Measurements from ENCODE around the gene USP4. TPM values are rescaled to one million over a fixed set of nuclear protein-coding genes. Genes with fewer than 3 reads are reported as not detected.

Gene USP4
- total and polyA plus RNA-seq, 2 of the 8 experiments (the other 6 are each of a cell fraction or from before 2014, with no cell fraction given) = 16.0 to 27.8 TPM

- no peak overlapping the region for H4K91ac ChIP-seq (replicated peaks; ENCODE audit: insufficient read length, low read length)
- no peak overlapping the region for H2AK5ac ChIP-seq (ENCODE audit: low read depth, low read length)
- H4K8ac ChIP-seq (ENCODE audit: extremely low read depth, insufficient read depth, low read length) = no peak overlapping the region
- H3K9me3 ChIP-seq (ENCODE audit: insufficient read depth in 2 of 2, low read depth in 1 of 2, low read length in 1 of 2) = no peaks in the 10 kb centered on the region
- H4K20me1 ChIP-seq (replicated peaks in 1 of 2; ENCODE audit: control insufficient read depth in 1 of 2, insufficient read depth in 2 of 2, low read length in 2 of 2) = no peaks in the 10 kb centered on the region
- H3K36me3 ChIP-seq (ENCODE audit: control insufficient read depth in 2 of 4, insufficient read depth in 4 of 4, low read length in 3 of 4) = peaks cover 0 to 22% (median 7%) of the 10 kb centered on the region in 4 experiments; a peak in 6 of 8 replicates
- no peaks in the 10 kb centered on the region for H3K4me1 ChIP-seq (replicated peaks in 1 of 4; ENCODE audit: control insufficient read depth in 3 of 4, insufficient read depth in 4 of 4, low read length in 3 of 4)
- no peak for FAIRE-seq
- 98% methylated on average over 3 of the region's 3 CpGs; no CpG with 5 or more reads in 1 of the 2 experiments for WGBS, 2 experiments (ENCODE audit: extremely low coverage in 1 of 2, insufficient coverage in 1 of 2, insufficient read length in 1 of 2, insufficient replicate concordance in 2 of 2, low coverage in 1 of 2, low lambda C conversion rate in 2 of 2, missing lambda C conversion rate in 1 of 2)
- no peak overlapping the region for H3K9ac ChIP-seq (replicated peaks in 1 of 4; ENCODE audit: extremely low read depth in 1 of 4, low read depth in 3 of 4, low read length in 3 of 4)
- no peak overlapping the region for H2BK120ac ChIP-seq (replicated peaks; ENCODE audit: low read depth, low read length)
- H3K23ac ChIP-seq (ENCODE audit: insufficient read length) = no peak overlapping the region
- H3K79me1 ChIP-seq (ENCODE audit: low read depth, low read length) = no peaks in the 10 kb centered on the region
- no peak for DNase-seq (ENCODE audit: low read depth in 1 of 2, low spot score in 2 of 2)
- H3K27me3 ChIP-seq (replicated peaks in 1 of 4; ENCODE audit: control insufficient read depth in 3 of 4, extremely low read depth in 1 of 4, insufficient read depth in 3 of 4, low read length in 3 of 4) = no peaks in the 10 kb centered on the region
- no peak overlapping the region for H2BK12ac ChIP-seq (ENCODE audit: low read depth, low read length)
- H3K14ac ChIP-seq (ENCODE audit: insufficient read length) = no peak overlapping the region
- H3K4me3 ChIP-seq (ENCODE audit: extremely low read depth in 1 of 4, insufficient read depth in 2 of 4, low read depth in 3 of 4, low read length in 4 of 4) = no peak overlapping the region
- H3K23me2 ChIP-seq (ENCODE audit: low read depth, low read length) = no peaks in the 10 kb centered on the region
- ChIA-PET POLR2A (ENCODE audit: partially characterized antibody) (interaction anchor here (0.6 to 1.4 kb wide), 3 partner anchors 19 to 242 kb away, joined by 3 to 4 read pairs (median 4); partner anchors contain the start of gene AMT), CTCF (ENCODE audit: partially characterized antibody) (interaction anchor here (0.6 to 1.2 kb wide), 2 partner anchors 8 to 206 kb away, joined by 3 to 4 read pairs; no protein-coding TSS in a partner anchor)
- H3K56ac ChIP-seq (replicated peaks; ENCODE audit: insufficient read length, low read depth, low read length) = no peak overlapping the region
- H3K27ac ChIP-seq (ENCODE audit: low read depth, low read length) = no peak overlapping the region
- H4K5ac ChIP-seq (ENCODE audit: insufficient read length, low read depth, low read length) = no peak overlapping the region
- no peak overlapping the region for H3K4ac ChIP-seq (replicated peaks; ENCODE audit: insufficient read length, low read depth, low read length)
- H3K79me2 ChIP-seq (ENCODE audit: control insufficient read depth in 1 of 2, insufficient read depth in 2 of 2, low read length in 2 of 2) = peaks cover 0 to 1% of the 10 kb centered on the region in 2 experiments; a peak in 1 of 4 replicates
- no peak overlapping the region for H2BK15ac ChIP-seq (ENCODE audit: low read length)
- no peak overlapping the region for H3K18ac ChIP-seq (ENCODE audit: extremely low read depth, low read length)
- H2BK20ac ChIP-seq (ENCODE audit: low read length) = no peak overlapping the region
- no peak overlapping the region for H2AFZ ChIP-seq (ENCODE audit: low read length)
- H2BK5ac ChIP-seq (ENCODE audit: low read depth, low read length) = no peak overlapping the region
- no peak overlapping the region for H3K4me2 ChIP-seq (ENCODE audit: insufficient read depth in 1 of 2, low read depth in 2 of 2, low read length in 2 of 2)
- TF ChIP-seq POLR2A (IDR thresholded peaks at IDR 0.05; ENCODE audit: control extremely low read depth in 1 of 2, low read depth in 2 of 2, low read length in 2 of 2) (no peak), BCL11A (IDR thresholded peaks at IDR 0.05; ENCODE audit: low read depth in 2 of 2, low read length in 2 of 2) (no peak), CTCF (IDR thresholded peaks at IDR 0.05; ENCODE audit: control extremely low read depth in 1 of 3, insufficient read depth in 1 of 3, low read depth in 1 of 3, low read length in 3 of 3) (no peak), ATF2 (IDR thresholded peaks at IDR 0.05; ENCODE audit: low read length) (no peak), CBX8 (IDR thresholded peaks at IDR 0.05; ENCODE audit: borderline replicate concordance, low read depth, low read length) (no peak), RAD21 (IDR thresholded peaks at IDR 0.05 in 1 of 2, conservative IDR thresholded peaks at IDR 0.05 in 1 of 2; ENCODE audit: low read depth in 2 of 2, low read length in 2 of 2) (no peak), EGR1 (IDR thresholded peaks at IDR 0.05; ENCODE audit: borderline replicate concordance, low read depth, low read length) (no peak), EP300 (IDR thresholded peaks at IDR 0.05; ENCODE audit: borderline replicate concordance in 1 of 2, low read depth in 2 of 2, low read length in 2 of 2) (no peak), RBBP5 (IDR thresholded peaks at IDR 0.05; ENCODE audit: borderline replicate concordance, low read depth, low read length) (no peak)
Measured at GRCh38 chr3:49333091-49333490, 6.8 kb downstream of the USP4 start.
